AG04449 (cell line): ENCODE data around the gene SUV39H2.

Experiments
- CTCF ChIA-PET: fragments of 350-600 bp; formaldehyde crosslinking; extraction: SDS; loops from one replicate; lab custom pipeline; 2021; ENCODE audit warnings: antibody characterized with exemption; lab: Yijun Ruan, JAX
- POLR2A ChIA-PET: fragments of 400-600, 350-600 bp; formaldehyde crosslinking; extraction: SDS; loops from one replicate; lab custom pipeline; 2020; ENCODE audit warnings: antibody characterized with exemption, inconsistent platforms; lab: Yijun Ruan, JAX
- DNase-seq: peaks from one replicate; pipeline ENCODE4 v3.0.0-alpha.2; 2010; ENCODE audit warnings: low read depth, low spot score
- H3K4me3 ChIP-seq: 2 replicates; pipeline ENCODE4 v1.5.1; 2011; ENCODE audit warnings: low read depth, mild to moderate bottlenecking, control low read depth, low read length
- CTCF ChIP-seq: IDR thresholded peaks from one replicate; pipeline ENCODE4 v1.5.1; 2011; ENCODE audit warnings: mild to moderate bottlenecking, moderate library complexity, low read length, control low read depth, inconsistent platforms; ENCODE audit not compliant: insufficient read depth; ENCODE audit errors: missing control alignments

Gene SUV39H2

GRCh38 chr10:14838582-14839304 lies 39.9 kb upstream of the SUV39H2 start:
- no peak for DNase-seq
- peak overlapping the region; percentile 98 for H3K4me3 ChIP-seq
- ChIA-PET POLR2A (interaction anchor here (1.1 to 1.9 kb wide), 3 partner anchors 21 to 233 kb away, joined by 3 to 10 read pairs (median 3); partner anchors contain the start of gene SUV39H2), CTCF (interaction anchor here (0.6 to 3.5 kb wide), 7 partner anchors 9 to 340 kb away, joined by 3 to 31 read pairs (median 9); partner anchors contain the start of gene SUV39H2)
- no peak for TF ChIP-seq CTCF

GRCh38 chr10:14839305-14839695 lies 39.4 kb upstream of the SUV39H2 start:
- no peak for TF ChIP-seq CTCF
- ChIA-PET POLR2A (no interaction called here), CTCF (interaction anchor here (0.6 to 3.3 kb wide), 3 partner anchors 9 to 340 kb away, joined by 4 to 23 read pairs (median 4); no protein-coding TSS in a partner anchor)
- no peak for DNase-seq
- H3K4me3 ChIP-seq = peak overlapping the region; percentile 98

GRCh38 chr10:14840178-14840577 lies 38.5 kb upstream of the SUV39H2 start:
- no peak for DNase-seq
- no peak overlapping the region for H3K4me3 ChIP-seq
- ChIA-PET POLR2A (no interaction called here), CTCF (no interaction called here)
- TF ChIP-seq CTCF = no peak

- CTCF ChIA-PET = interaction anchor here (1.2 kb wide), 1 partner anchor 11 kb away, joined by 3 read pairs; no protein-coding TSS in a partner anchor
- TF ChIP-seq CTCF = no peak
- no peak for DNase-seq
- POLR2A ChIA-PET = interaction anchor here (0.5 kb wide), 1 partner anchor 1594 kb away, joined by 4 read pairs; no protein-coding TSS in a partner anchor
- H3K4me3 ChIP-seq = no peak overlapping the region
Measured at GRCh38 chr10:14843327-14843988, 35.2 kb upstream of the SUV39H2 start.

- no peak for TF ChIP-seq CTCF
- DNase-seq = no peak
- CTCF ChIA-PET = interaction anchor here (0.9 to 1.5 kb wide), 4 partner anchors 12 to 308 kb away, joined by 3 read pairs; no protein-coding TSS in a partner anchor
- no peak overlapping the region for H3K4me3 ChIP-seq
- POLR2A ChIA-PET = no interaction called here
Measured at GRCh38 chr10:14844948-14845347, 33.7 kb upstream of the SUV39H2 start.

GRCh38 chr10:14852236-14852635 lies 26.4 kb upstream of the SUV39H2 start:
- no peak for TF ChIP-seq CTCF
- no peak overlapping the region for H3K4me3 ChIP-seq
- ChIA-PET POLR2A (no interaction called here), CTCF (interaction anchor here (1.5 kb wide), 1 partner anchor 353 kb away, joined by 4 read pairs; no protein-coding TSS in a partner anchor)
- no peak for DNase-seq
